Mucosa of rectum (tissue), 2 donors: ENCODE data around the gene ATAD2B.

ENCODE experiments used
- H3K27ac ChIP-seq, 2 donors: one replicate each; pipeline ENCODE4 v1.7.0; 2013; ENCODE audit warnings: inconsistent platforms in 2 of 2, low read depth in 2 of 2, low read length in 2 of 2
- H3K27me3 ChIP-seq, 2 donors: one replicate each; pipeline ENCODE4 v1.7.0; 2013; ENCODE audit warnings: low read length in 2 of 2; ENCODE audit not compliant: control insufficient read depth in 2 of 2, insufficient read depth in 2 of 2
- H3K36me3 ChIP-seq, 2 donors: one replicate each; pipeline ENCODE4 v1.7.0; 2013; ENCODE audit warnings: low read length in 2 of 2; ENCODE audit not compliant: control insufficient read depth in 2 of 2, insufficient read depth in 2 of 2
- H3K4me1 ChIP-seq, 2 donors: one replicate each; pipeline ENCODE4 v1.7.0; 2013; ENCODE audit warnings: low read length in 2 of 2, mild to moderate bottlenecking in 1 of 2; ENCODE audit not compliant: control insufficient read depth in 2 of 2, insufficient read depth in 2 of 2
- H3K4me3 ChIP-seq, 2 donors: one replicate each; pipeline ENCODE4 v1.7.0; 2013; ENCODE audit warnings: low read length in 2 of 2
- H3K9ac ChIP-seq, 2 donors: one replicate each; pipeline ENCODE4 v1.7.0; 2013; ENCODE audit warnings: low read length in 2 of 2, low read depth in 1 of 2, mild to moderate bottlenecking in 1 of 2
- H3K9me3 ChIP-seq, 2 donors: one replicate each; pipeline ENCODE4 v1.7.0; 2013; ENCODE audit warnings: low read length in 2 of 2; ENCODE audit not compliant: control insufficient read depth in 2 of 2
- donor health status: healthy.
- donor health status: Normal muscosa, but diverticular disease.

ATAD2B gene

DNA sequence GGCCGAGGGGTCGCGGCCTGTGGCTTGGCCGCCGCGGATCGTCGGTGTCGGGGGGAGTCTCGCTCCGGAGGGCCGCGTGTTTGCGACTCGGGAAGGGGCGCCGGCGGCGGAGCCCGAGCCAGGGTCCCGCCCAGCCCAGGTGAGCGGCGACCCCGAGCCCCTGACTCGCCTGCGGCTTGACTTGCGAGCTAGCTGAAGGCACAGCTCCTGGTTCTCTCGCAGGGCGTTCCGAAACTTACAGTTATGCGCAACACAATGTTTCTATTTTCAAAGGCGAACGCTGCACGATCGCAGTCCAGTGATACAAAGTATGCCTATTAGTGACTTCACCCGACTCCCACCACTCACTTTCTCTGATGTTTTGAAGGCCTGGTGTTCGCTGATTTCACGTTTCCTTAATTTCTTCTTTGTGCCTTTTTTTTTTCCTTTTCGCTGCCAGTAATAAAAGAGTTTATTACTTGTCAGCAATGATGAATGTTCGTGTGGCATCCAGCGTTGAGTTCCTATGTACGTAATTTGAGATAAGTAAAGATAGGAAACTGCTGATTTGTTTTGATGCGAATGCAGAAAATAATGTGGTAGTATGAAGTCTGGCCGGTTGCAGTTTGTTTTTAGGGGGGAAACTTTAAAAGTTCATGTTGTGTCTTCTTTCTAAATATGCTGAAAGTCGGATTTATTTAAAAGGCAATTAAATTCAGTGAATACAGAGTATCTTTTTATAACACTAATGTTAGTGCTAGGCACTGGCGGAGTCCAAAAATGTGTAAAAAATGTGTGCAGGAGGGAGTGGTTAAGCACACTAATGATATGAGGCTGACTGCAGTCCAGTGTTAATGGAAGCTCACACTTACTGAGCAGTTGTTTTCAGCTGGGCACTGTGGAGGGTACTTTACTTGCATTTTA, 14.0 kb upstream of the ATAD2B start:
- Histone ChIP-seq H3K9me3 (no peaks in the 10 kb centered on the region), H3K9ac (peak overlapping the region; percentile 79 to 91), H3K27me3 (no peaks in the 10 kb centered on the region), H3K27ac (peak overlapping the region; percentile 89 to 92), H3K4me3 (peak overlapping the region; percentile 81 to 92), H3K4me1 (peaks cover 5 to 7% of the 10 kb centered on the region in 2 donors), H3K36me3 (no peaks in the 10 kb centered on the region)

DNA sequence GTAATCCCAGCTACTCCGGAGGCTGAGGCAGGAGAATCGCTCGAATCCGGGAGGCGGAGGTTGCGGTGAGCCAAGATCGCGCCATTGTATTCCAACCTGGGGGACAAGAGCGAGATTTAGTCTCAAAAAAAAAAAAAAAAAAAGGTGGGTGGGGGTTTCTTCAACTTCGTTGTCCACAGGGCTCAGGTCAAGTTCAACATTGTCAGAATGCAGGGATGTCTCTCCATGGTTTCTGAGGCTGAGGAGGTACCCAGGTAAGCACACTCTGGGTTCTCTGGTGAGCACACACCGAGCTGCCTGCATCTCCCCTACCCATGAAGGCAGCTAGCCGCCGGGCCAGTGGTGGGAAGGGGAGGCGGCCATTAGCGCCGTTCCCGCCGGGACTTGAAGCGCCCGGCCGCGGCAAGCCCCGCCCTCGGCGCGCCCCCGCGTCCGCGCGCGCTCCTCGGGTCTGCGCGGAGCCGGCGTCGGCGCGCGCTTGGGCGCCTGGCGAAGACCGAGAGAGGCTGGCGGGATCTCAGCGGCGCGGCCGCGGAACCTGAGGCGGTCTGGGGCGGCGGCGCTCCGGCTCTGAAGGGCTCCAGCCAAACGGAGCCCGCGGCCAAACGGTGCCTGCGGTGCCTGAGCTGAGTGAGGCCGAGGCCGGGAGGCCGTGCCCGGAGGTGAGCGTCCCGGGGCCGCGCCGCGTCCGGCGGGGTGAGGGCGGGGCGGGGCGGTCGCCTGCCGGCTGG, 13.2 kb upstream of the ATAD2B start, which contains the start of gene UBXN2A:
UBXN2A (plus strand) TSS at position 477 of the 731 bp plus-strand sequence. CDS start 17,852 bp downstream, outside the sequence.
- peaks cover 5 to 7% of the 10 kb centered on the region in 2 donors for H3K4me1 ChIP-seq
- no peaks in the 10 kb centered on the region for H3K27me3 ChIP-seq

DNA sequence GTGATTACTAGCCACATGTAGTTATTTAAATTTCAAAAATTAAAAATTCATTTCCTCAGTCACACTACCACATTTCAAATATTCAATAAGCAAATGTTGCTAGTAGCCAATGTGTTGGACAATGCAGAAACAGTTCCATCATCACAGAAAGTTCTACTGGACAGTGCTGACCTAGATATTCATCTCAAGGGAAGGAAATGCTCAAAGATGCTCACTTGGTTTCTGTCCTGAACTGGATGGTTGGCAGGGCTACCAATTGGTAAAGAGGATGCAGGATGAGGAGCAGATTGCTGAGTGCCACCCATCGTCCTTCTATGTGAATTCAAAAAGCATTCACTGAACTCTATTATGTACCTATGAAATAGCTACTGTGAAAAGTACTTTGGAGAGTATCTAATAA, 7.3 kb upstream of the ATAD2B start:
- H3K27ac ChIP-seq = no peak overlapping the region
- H3K27me3 ChIP-seq = no peaks in the 10 kb centered on the region
- peaks cover under 1 to 2% of the 10 kb centered on the region in 2 donors for H3K4me1 ChIP-seq
- no peaks in the 10 kb centered on the region for H3K9me3 ChIP-seq
- no peak overlapping the region for H3K4me3 ChIP-seq
- H3K9ac ChIP-seq = no peak overlapping the region
- H3K36me3 ChIP-seq = no peaks in the 10 kb centered on the region

More for the DNA sequence above, 13.2 kb upstream of the ATAD2B start, which contains the start of gene UBXN2A:
- Histone ChIP-seq H3K4me3 (peak within 1 kb of the TSS; percentile 81 to 92), H3K36me3 (no peaks in the 10 kb centered on the region), H3K27ac (peak within 1 kb of the TSS; percentile 89 to 92), H3K9ac (peak within 1 kb of the TSS; percentile 81 to 91), H3K9me3 (no peaks in the 10 kb centered on the region)

DNA sequence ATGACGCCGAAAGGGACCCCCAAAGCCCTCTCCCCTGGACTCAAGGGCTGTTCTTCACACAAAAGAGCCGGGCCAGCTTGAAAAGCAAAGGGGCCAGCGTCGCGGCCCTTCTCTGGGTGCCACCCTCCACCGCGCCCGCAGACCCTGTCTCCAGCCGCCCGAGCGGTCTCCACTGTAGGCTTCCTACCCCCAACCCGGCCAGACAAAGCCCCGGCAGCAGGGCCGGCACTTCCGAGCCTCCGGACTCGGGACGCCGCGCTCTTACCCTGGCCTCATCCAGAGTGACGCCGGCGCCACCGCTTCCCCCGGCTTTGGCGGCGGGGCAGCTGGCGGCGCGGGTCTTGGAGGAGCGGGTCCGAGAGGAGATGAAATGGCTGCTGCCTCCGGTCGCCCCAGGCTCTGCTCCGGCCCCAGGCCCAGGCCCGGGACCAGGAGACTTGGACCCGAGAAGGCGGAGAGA, 603 bp downstream of the ATAD2B start:
- Histone ChIP-seq H3K4me1 (peaks cover 10 to 13% of the 10 kb centered on the region in 2 donors), H3K36me3 (no peaks in the 10 kb centered on the region), H3K27me3 (no peaks in the 10 kb centered on the region), H3K4me3 (peak overlapping the region; percentile 90 to 94), H3K9ac (peak overlapping the region; percentile 90 to 99), H3K27ac (peak overlapping the region; percentile 98 to 100), H3K9me3 (no peaks in the 10 kb centered on the region)

DNA sequence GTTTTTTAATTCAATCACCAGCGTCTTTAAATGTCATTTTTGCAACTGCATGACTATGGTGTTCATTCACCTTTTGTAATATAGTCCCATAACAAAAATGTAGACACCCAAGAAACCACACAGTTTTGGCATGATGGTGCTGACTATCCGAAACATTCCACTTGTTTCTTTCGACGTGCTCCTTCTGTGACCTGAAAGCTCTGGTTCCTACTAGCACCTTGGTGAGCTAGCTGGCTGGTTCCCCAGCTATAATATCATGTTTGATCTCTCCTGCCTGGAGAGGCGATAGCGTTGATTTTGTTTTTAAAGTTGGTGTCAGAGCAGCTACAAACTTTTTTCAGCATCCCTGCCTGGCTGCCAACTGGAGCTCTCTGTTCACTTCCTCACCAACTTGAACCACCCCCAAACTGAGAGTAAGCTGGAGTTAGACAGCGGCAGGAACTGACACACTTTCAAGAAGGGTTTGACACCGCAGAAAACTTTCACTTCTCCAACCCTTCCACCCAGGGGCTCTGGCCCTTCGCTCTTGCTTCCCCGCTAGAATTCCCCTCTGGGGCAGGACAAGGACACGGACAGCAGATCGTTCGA, 1.1 kb downstream of the ATAD2B start:
- Histone ChIP-seq H3K9ac (peak overlapping the region; percentile 90 to 99), H3K4me3 (peak overlapping the region; percentile 90 to 94), H3K27me3 (no peaks in the 10 kb centered on the region), H3K36me3 (no peaks in the 10 kb centered on the region), H3K4me1 (peaks cover 13% of the 10 kb centered on the region in 2 donors), H3K9me3 (no peaks in the 10 kb centered on the region), H3K27ac (peak overlapping the region; percentile 98 to 100)

DNA sequence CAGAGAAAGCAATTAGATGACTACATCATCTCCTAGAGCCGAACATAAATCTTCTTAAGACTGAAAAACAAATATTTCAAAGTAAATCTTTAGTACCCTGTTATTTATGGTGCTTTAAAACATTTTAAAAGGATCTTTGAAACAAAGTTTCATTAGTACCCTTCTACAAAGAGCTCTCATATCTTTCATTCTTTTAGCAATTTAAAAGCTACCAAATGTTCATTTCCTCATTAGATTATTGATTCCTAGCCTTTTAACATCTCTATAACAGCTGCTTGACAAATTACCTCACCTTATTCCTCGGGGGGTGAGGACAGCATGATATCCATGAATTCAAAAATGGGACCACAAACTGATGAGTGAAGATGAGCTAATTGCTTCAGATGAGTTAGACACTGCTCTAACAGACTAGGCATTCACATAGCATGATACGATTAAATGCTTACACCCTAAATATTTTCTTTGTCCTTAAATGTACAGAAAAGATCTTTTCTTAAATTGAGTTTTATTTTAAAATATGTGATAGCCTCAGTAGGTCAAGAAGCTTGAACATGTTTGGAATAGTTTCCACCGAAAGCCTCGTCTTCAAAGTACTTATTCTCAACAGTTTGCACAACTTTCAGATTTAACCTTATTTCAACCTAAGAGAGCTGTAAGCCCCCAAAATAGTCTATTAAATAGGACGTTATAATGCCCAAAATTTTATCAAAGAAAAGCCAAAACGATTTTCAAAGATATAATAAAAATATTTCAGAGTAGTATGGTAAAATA, 2.1 kb downstream of the ATAD2B start:
- Histone ChIP-seq H3K36me3 (no peaks in the 10 kb centered on the region), H3K27ac (no peak overlapping the region), H3K9me3 (no peaks in the 10 kb centered on the region), H3K9ac (peak overlapping the region in 1 of 2 donors; percentile 99), H3K27me3 (no peaks in the 10 kb centered on the region), H3K4me3 (peak overlapping the region; percentile 1 to 90), H3K4me1 (peaks cover 13% of the 10 kb centered on the region in 2 donors)

DNA sequence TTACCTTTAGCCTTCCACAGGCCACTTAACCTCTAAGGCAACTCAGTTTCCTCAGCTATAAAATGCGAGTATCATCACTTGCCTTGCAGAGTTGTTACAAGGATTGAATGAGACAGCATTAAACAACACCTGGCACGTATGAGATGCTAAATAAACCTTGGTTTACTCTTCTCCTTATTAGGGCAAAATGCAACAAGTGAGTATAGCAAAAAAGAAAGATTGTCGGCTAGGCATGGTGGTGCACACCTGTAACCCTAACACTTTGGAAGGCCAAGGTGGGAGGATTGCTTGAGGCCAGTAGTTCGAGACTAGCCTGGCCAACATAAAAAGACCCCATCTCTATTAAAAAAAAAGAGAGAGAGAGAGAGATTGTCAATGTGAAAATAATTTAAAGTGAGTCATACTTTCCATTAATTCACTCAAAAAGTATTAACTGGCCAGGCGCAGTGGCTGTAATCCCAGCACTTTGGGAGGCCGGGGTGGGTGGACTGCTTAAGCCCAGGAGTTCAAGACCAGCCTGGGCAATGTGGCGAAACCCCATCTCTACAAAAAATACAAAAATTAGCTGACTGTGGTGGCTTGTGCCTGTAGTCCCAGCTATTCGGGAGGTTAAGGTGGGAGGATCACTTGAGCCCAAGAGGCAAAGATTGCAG, 8.0 kb downstream of the ATAD2B start:
- peaks cover 3% of the 10 kb centered on the region in 2 donors for H3K4me1 ChIP-seq
- no peak overlapping the region for H3K9ac ChIP-seq
- no peak overlapping the region for H3K27ac ChIP-seq
- no peak overlapping the region for H3K4me3 ChIP-seq
- no peaks in the 10 kb centered on the region for H3K9me3 ChIP-seq
- no peaks in the 10 kb centered on the region for H3K36me3 ChIP-seq
- H3K27me3 ChIP-seq = no peaks in the 10 kb centered on the region

DNA sequence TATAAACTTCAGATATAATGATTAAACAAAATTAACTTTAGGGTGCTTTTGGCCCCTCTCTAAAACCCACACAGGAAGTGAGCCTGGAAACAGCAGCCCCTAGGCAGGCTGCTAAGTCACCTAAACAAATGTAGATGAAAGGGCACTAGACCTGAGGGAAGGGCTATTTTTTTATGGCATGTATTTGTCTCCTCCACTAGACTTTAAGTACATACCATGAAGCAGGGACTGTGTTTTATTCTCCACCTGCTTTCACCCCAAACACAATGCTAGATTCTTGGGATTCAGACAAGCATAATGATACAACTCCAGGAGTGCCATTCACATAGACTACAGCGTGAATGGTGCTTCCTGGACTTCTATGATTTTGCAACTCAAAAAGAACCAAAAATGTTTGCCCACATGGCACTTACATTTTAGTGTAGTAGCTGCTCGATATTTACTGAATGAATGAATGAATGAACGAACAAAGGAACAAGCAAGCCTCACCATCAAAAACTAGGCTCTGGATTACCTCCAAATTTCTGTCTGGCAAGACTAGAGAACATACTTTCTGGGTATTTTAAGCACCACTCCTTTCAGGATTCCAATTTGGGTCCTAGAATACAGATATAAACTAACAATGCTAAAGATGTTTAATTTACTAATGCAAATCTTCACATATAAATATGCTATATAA, 10.1 kb downstream of the ATAD2B start:
- Histone ChIP-seq H3K27ac (no peak overlapping the region), H3K4me3 (no peak overlapping the region), H3K9ac (no peak overlapping the region), H3K4me1 (peaks cover 3% of the 10 kb centered on the region in 2 donors), H3K27me3 (no peaks in the 10 kb centered on the region), H3K9me3 (no peaks in the 10 kb centered on the region), H3K36me3 (no peaks in the 10 kb centered on the region)

DNA sequence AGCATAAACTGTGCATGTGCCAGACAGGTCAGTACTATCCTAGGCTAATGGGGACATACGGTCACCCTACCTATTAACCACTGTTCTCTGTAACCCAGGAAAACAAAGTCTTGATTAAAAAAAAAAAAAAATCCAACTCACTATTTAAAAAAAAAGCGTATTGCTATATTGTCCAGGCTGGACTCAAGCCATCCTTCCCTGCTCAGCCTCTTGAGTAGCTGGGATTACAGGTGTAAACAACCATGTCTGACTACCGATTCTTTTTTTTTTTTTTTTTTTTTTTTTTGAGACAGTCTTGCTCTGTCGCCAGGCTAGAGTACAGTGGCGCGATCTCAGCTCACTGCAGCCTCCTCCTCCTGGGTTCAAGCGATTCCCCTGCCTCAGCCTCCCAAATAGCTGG, 11.6 kb downstream of the ATAD2B start:
- Histone ChIP-seq H3K9me3 (no peaks in the 10 kb centered on the region), H3K27ac (no peak overlapping the region), H3K9ac (no peak overlapping the region)

More for the DNA sequence above, 11.6 kb downstream of the ATAD2B start:
- no peaks in the 10 kb centered on the region for H3K36me3 ChIP-seq
- H3K4me1 ChIP-seq = peaks cover 0 to 3% of the 10 kb centered on the region in 2 donors
- H3K27me3 ChIP-seq = no peaks in the 10 kb centered on the region
- no peak overlapping the region for H3K4me3 ChIP-seq
